22Rv1 (cell line): Measurements from ENCODE around the gene DNAJA4.

Experiments used
- H3K27ac ChIP-seq: fragments of 450-650 bp; 2 replicates; pipeline ENCODE4 v1.5.1; 2017
- CTCF ChIP-seq: fragments of 450-650 bp; IDR thresholded peaks from 2 replicates; pipeline ENCODE4 v1.5.1; 2017; ENCODE audit warnings: mild to moderate bottlenecking
- ZFX ChIP-seq: fragments of 450-650 bp; IDR thresholded peaks from 2 replicates; pipeline ENCODE4 v1.6.1; 2017; ENCODE audit warnings: antibody characterized with exemption, borderline replicate concordance

DNAJA4 gene

GRCh38 chr15:78225783-78226541 lies 38.4 kb upstream of the DNAJA4 start:
- TF ChIP-seq CTCF (no peak), ZFX (no peak)
- no peak overlapping the region for H3K27ac ChIP-seq

- TF ChIP-seq ZFX, result no peak
- TF ChIP-seq CTCF, result no peak
- H3K27ac ChIP-seq, result no peak overlapping the region
Observed at GRCh38 chr15:78228356-78228996, 35.9 kb upstream of the DNAJA4 start.

- TF ChIP-seq ZFX (no peak), CTCF (no peak)
Observed at GRCh38 chr15:78229431-78230406, 34.6 kb upstream of the DNAJA4 start.

GRCh38 chr15:78232951-78233350 lies 31.4 kb upstream of the DNAJA4 start:
- H3K27ac ChIP-seq, result no peak overlapping the region
- TF ChIP-seq ZFX (no peak), CTCF (no peak)

More at GRCh38 chr15:78229431-78230406, 34.6 kb upstream of the DNAJA4 start:
- H3K27ac ChIP-seq, result no peak overlapping the region

GRCh38 chr15:78233496-78233895 lies 30.9 kb upstream of the DNAJA4 start:
- TF ChIP-seq CTCF, result no peak
- no peak for TF ChIP-seq ZFX
- no peak overlapping the region for H3K27ac ChIP-seq

- H3K27ac ChIP-seq, result no peak within 1 kb of the TSS
- TF ChIP-seq ZFX (no peak), CTCF (no peak)
Observed at GRCh38 chr15:78234515-78235040, 29.8 kb upstream of the DNAJA4 start, which contains the start of gene ACSBG1. Gene ACSBG1, minus strand, starts transcription at chr15:78234565. Its CDS starts 64 bp downstream, at chr15:78234501.
